H1 (cell line): ENCODE data around the gene MYO1A. TPM values are rescaled to one million over a fixed set of nuclear protein-coding genes. Genes with fewer than 3 reads are reported as not detected.

Experiments
- CTCF ChIA-PET: fragments of 300-600 bp; sonication (Branson Sonifier 250); formaldehyde crosslinking; loops from one replicate; lab custom pipeline; 2021; ENCODE audit not compliant: partially characterized antibody; lab: Charles Lee
- POLR2A ChIA-PET: fragments of 300-600 bp; sonication (Branson Sonifier 250); formaldehyde crosslinking; loops from one replicate; lab custom pipeline; 2021; ENCODE audit warnings: inconsistent platforms; ENCODE audit not compliant: partially characterized antibody; lab: Charles Lee
- DNase-seq, 2 experiments: peaks; one replicate each; pipeline versions ENCODE4 v3.0.0 to v3.0.0-alpha.2; 2010 to 2022; ENCODE audit warnings: low spot score in 2 of 2, low read depth in 1 of 2, mixed read lengths in 1 of 2
- FAIRE-seq: peaks from 2 replicates; lab custom pipeline; 2011; peaks lifted over from hg19 to GRCh38; lab: Jason Lieb, UNC
- H2AFZ ChIP-seq: 2 replicates; pipeline ENCODE4 v1.8.1; 2012; ENCODE audit warnings: low read length, inconsistent platforms
- H2AK5ac ChIP-seq: 2 replicates; pipeline ENCODE4 v1.6.1; 2013; ENCODE audit warnings: low read depth, low read length
- H2BK120ac ChIP-seq: replicated peaks from 2 replicates; pipeline ENCODE3; 2013; ENCODE audit warnings: low read depth, low read length, inconsistent platforms
- H2BK12ac ChIP-seq: 2 replicates; pipeline ENCODE4 v1.6.1; 2013; ENCODE audit warnings: low read depth, low read length
- H2BK15ac ChIP-seq: 2 replicates; pipeline ENCODE4 v1.6.1; 2013; ENCODE audit warnings: low read length
- H2BK20ac ChIP-seq: 2 replicates; pipeline ENCODE4 v1.6.1; 2013; ENCODE audit warnings: low read length
- H2BK5ac ChIP-seq: 2 replicates; pipeline ENCODE4 v1.6.1; 2013; ENCODE audit warnings: low read depth, low read length
- H3K14ac ChIP-seq: 2 replicates; pipeline ENCODE4 v1.6.1; 2013; ENCODE audit warnings: inconsistent platforms; ENCODE audit not compliant: insufficient read length
- H3K18ac ChIP-seq: 2 replicates; pipeline ENCODE4 v1.6.1; 2013; ENCODE audit warnings: low read length; ENCODE audit errors: extremely low read depth
- H3K23ac ChIP-seq: 2 replicates; pipeline ENCODE4 v1.6.1; 2013; ENCODE audit warnings: inconsistent platforms; ENCODE audit not compliant: insufficient read length
- H3K23me2 ChIP-seq: 2 replicates; pipeline ENCODE4 v1.6.1; 2013; ENCODE audit warnings: low read depth, low read length
- H3K27ac ChIP-seq: 2 replicates; pipeline ENCODE4 v1.6.1; 2011; ENCODE audit warnings: low read depth, low read length, inconsistent platforms
- H3K27me3 ChIP-seq, 4 experiments: replicated peaks in 1 of 4; 1 replicate in 1 of 4; 2 replicates in 3 of 4; pipeline versions ENCODE4 v1.6.1 to v1.8.1; 2011 to 2013; ENCODE audit warnings: low read length in 3 of 4, mild to moderate bottlenecking in 3 of 4, inconsistent platforms in 2 of 4, mixed read lengths in 2 of 4, moderate library complexity in 1 of 4; ENCODE audit not compliant: control insufficient read depth in 3 of 4, insufficient read depth in 3 of 4; ENCODE audit errors: extremely low read depth in 1 of 4
- H3K36me3 ChIP-seq, 4 experiments: 2 replicates each; pipeline versions ENCODE4 v1.6.1 to v1.8.1; 2011 to 2013; ENCODE audit warnings: mild to moderate bottlenecking in 4 of 4, low read length in 3 of 4, moderate library complexity in 2 of 4, control low read depth in 1 of 4, inconsistent platforms in 1 of 4; ENCODE audit not compliant: insufficient read depth in 4 of 4, control insufficient read depth in 2 of 4
- H3K4ac ChIP-seq: replicated peaks from 2 replicates; pipeline ENCODE3; 2013; ENCODE audit warnings: low read length, low read depth, mixed read lengths, inconsistent platforms; ENCODE audit not compliant: insufficient read length
- H3K4me1 ChIP-seq, 4 experiments: replicated peaks in 1 of 4; 1 replicate in 1 of 4; 2 replicates in 3 of 4; pipeline versions ENCODE4 v1.6.1 to v1.8.1; 2011 to 2013; ENCODE audit warnings: low read length in 3 of 4, inconsistent platforms in 2 of 4, mixed read lengths in 1 of 4; ENCODE audit not compliant: insufficient read depth in 4 of 4, control insufficient read depth in 3 of 4
- H3K4me2 ChIP-seq, 2 experiments: 2 replicates each; pipeline versions ENCODE4 v1.6.1 to v1.8.1; 2011 to 2013; ENCODE audit warnings: low read depth in 2 of 2, low read length in 2 of 2, control low read depth in 1 of 2, inconsistent platforms in 1 of 2, mild to moderate bottlenecking in 1 of 2; ENCODE audit not compliant: insufficient read depth in 1 of 2
- H3K4me3 ChIP-seq, 4 experiments: fragments of 200-600, 300-600 bp in 1 of 4; sonication (generic), shearing (Covaris generic), sonication (Bioruptor Twin) in 1 of 4; 2 replicates each; pipeline versions ENCODE4 v1.5.1 to v1.8.1; 2011 to 2016; ENCODE audit warnings: low read length in 4 of 4, low read depth in 3 of 4, control low read depth in 2 of 4, inconsistent platforms in 2 of 4, mild to moderate bottlenecking in 2 of 4, mixed read lengths in 1 of 4, moderate library complexity in 1 of 4; ENCODE audit not compliant: insufficient read depth in 2 of 4; ENCODE audit errors: extremely low read depth in 1 of 4
- H3K56ac ChIP-seq: replicated peaks from 2 replicates; pipeline ENCODE3; 2013; ENCODE audit warnings: low read depth, mild to moderate bottlenecking, mixed read lengths, low read length, inconsistent platforms; ENCODE audit not compliant: insufficient read length
- H3K79me1 ChIP-seq: 2 replicates; pipeline ENCODE4 v1.6.1; 2013; ENCODE audit warnings: low read depth, low read length, control low read depth
- H3K79me2 ChIP-seq, 2 experiments: 2 replicates each; pipeline versions ENCODE4 v1.6.1 to v1.8.1; 2012 to 2013; ENCODE audit warnings: low read length in 2 of 2, mild to moderate bottlenecking in 2 of 2, inconsistent platforms in 1 of 2; ENCODE audit not compliant: insufficient read depth in 2 of 2, control insufficient read depth in 1 of 2
- H3K9ac ChIP-seq, 4 experiments: replicated peaks in 1 of 4; 1 replicate in 1 of 4; 2 replicates in 3 of 4; pipeline versions ENCODE4 v1.6.1 to v1.8.1; 2011 to 2013; ENCODE audit warnings: low read depth in 3 of 4, low read length in 3 of 4, control low read depth in 2 of 4, mild to moderate bottlenecking in 2 of 4, moderate library complexity in 2 of 4, inconsistent platforms in 1 of 4; ENCODE audit errors: extremely low read depth in 1 of 4
- H3K9me3 ChIP-seq, 2 experiments: 2 replicates each; pipeline versions ENCODE4 v1.6.1 to v1.8.1; 2012 to 2013; ENCODE audit warnings: mild to moderate bottlenecking in 2 of 2, moderate library complexity in 2 of 2, control low read depth in 1 of 2, inconsistent platforms in 1 of 2, low read depth in 1 of 2, low read length in 1 of 2, mixed read lengths in 1 of 2; ENCODE audit not compliant: insufficient read depth in 2 of 2
- H4K20me1 ChIP-seq, 2 experiments: replicated peaks in 1 of 2; 2 replicates each; pipeline versions ENCODE3 to v1.8.1; 2011 to 2013; ENCODE audit warnings: inconsistent platforms in 2 of 2, low read length in 2 of 2, mild to moderate bottlenecking in 1 of 2; ENCODE audit not compliant: insufficient read depth in 2 of 2, control insufficient read depth in 1 of 2
- H4K5ac ChIP-seq: 2 replicates; pipeline ENCODE4 v1.6.1; 2013; ENCODE audit warnings: low read length, low read depth, mixed read lengths, inconsistent platforms; ENCODE audit not compliant: insufficient read length
- H4K8ac ChIP-seq: 2 replicates; pipeline ENCODE4 v1.8.0; 2013; ENCODE audit warnings: mild to moderate bottlenecking, moderate library complexity, low read length, inconsistent platforms; ENCODE audit not compliant: insufficient read depth; ENCODE audit errors: extremely low read depth
- H4K91ac ChIP-seq: replicated peaks from 2 replicates; pipeline ENCODE3; 2013; ENCODE audit warnings: low read length, mixed read lengths, inconsistent platforms; ENCODE audit not compliant: insufficient read length
- JUND ChIP-seq: IDR thresholded peaks from 2 replicates; pipeline ENCODE4 v1.6.1; 2011; ENCODE audit warnings: mild to moderate bottlenecking, improper control_type of control experiment, low read length
- RBBP5 ChIP-seq: IDR thresholded peaks from 2 replicates; pipeline ENCODE4 v1.7.1; 2012; ENCODE audit warnings: low read depth, mild to moderate bottlenecking, inconsistent platforms, low read length, moderate library complexity, borderline replicate concordance
- SIRT6 ChIP-seq: IDR thresholded peaks from one replicate; pipeline ENCODE4 v1.7.1; 2012; ENCODE audit warnings: low read length, inconsistent platforms
- WGBS, 2 experiments: shearing (Covaris generic) in 1 of 2; methylation state at CpG; one replicate each; pipeline versions ENCODE4 v1.1.6 to v1.1.7; 2013 to 2015; ENCODE audit warnings: low lambda C conversion rate in 2 of 2, mixed read lengths in 2 of 2, inconsistent platforms in 1 of 2, low coverage in 1 of 2, missing lambda C conversion rate in 1 of 2; ENCODE audit not compliant: insufficient replicate concordance in 2 of 2, insufficient coverage in 1 of 2, insufficient read length in 1 of 2; ENCODE audit errors: extremely low coverage in 1 of 2, missing lambda C conversion rate in 1 of 2; 5-methylcytosine and 5-hydroxymethylcytosine counted together
- polyA plus RNA-seq, 7 experiments: library from polyadenylated mRNA; depleted of rRNA in 3 of 7; stranded (reverse) in 5 of 7; unstranded in 2 of 7; fragments of >200 nt in 5 of 7; fragments of 200-250 nt in 2 of 7; gene quantifications; 1 replicate in 5 of 7; 2 replicates in 1 of 7; 4 replicates in 1 of 7; pipeline versions ENCODE4 v1.2.1 to v1.2.3, GENCODE V29; 2011 to 2013; ENCODE audit warnings: missing spikeins in 2 of 7, mixed read lengths in 2 of 7
- total RNA-seq: library from RNA; stranded (reverse); fragmentation: NEBNext Ultra II Directional; extraction: Animal tissue kit (Norgen Biotek cat#: 25700); gene quantifications from 2 replicates; pipeline ENCODE4 v1.2.1, GENCODE V29; 2021

The MYO1A gene
- total and polyA plus RNA-seq, 2 of the 8 experiments (the other 6 are each of a cell fraction or from before 2014, with no cell fraction given): 0.54 to 0.77 TPM

DNA sequence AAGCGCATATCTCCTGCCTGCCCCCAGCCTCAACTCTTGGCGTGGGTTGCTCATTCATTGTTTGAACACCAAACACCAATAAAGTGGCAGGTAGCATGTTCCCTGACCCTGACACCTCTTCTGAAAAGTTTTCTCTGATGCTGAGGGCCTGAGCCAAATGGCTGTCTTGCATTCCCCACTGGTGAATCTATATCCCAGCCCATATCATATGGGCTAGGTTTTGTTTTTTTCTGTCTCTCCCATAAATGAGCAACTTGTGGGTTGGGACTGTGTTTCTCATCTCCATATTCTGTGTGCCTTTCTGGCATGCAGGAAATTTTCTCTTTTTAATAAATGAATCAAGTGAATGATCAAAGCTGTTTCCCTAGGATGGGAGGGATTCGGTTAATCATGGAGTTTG, 5.0 kb downstream of the MYO1A start:
- H3K79me1 ChIP-seq: no peaks in the 10 kb centered on the region
- H3K9me3 ChIP-seq: no peaks in the 10 kb centered on the region
- H3K18ac ChIP-seq: no peak overlapping the region
- H2BK5ac ChIP-seq: no peak overlapping the region
- no peak for DNase-seq
- H2AFZ ChIP-seq: no peak overlapping the region
- H3K36me3 ChIP-seq: no peaks in the 10 kb centered on the region
- H2BK12ac ChIP-seq: no peak overlapping the region
- no peak overlapping the region for H3K9ac ChIP-seq
- TF ChIP-seq JUND: no peak
- TF ChIP-seq SIRT6: no peak
- TF ChIP-seq RBBP5: no peak
- TF ChIP-seq, all 59 proteins: peak for 0
- H4K91ac ChIP-seq: no peak overlapping the region
- H2BK15ac ChIP-seq: no peak overlapping the region
- no peak overlapping the region for H4K5ac ChIP-seq
- ChIA-PET CTCF (interaction anchor here (0.6 to 2.7 kb wide), 7 partner anchors 10 to 264 kb away, joined by 3 to 9 read pairs (median 3); no protein-coding TSS in a partner anchor), POLR2A (interaction anchor here (1.3 kb wide), 1 partner anchor 14 kb away, joined by 4 read pairs; no protein-coding TSS in a partner anchor)
- FAIRE-seq: no peak
- no peak overlapping the region for H3K14ac ChIP-seq
- H3K4me1 ChIP-seq: no peaks in the 10 kb centered on the region
- no peak overlapping the region for H3K4me2 ChIP-seq
- H2BK20ac ChIP-seq: no peak overlapping the region
- H2AK5ac ChIP-seq: no peak overlapping the region
- no peaks in the 10 kb centered on the region for H3K27me3 ChIP-seq
- no peaks in the 10 kb centered on the region for H3K79me2 ChIP-seq
- H3K4me3 ChIP-seq: no peak overlapping the region
- H2BK120ac ChIP-seq: no peak overlapping the region
- H3K27ac ChIP-seq: no peak overlapping the region
- H3K56ac ChIP-seq: no peak overlapping the region
- H4K20me1 ChIP-seq: no peaks in the 10 kb centered on the region
- 89% methylated on average over 3 of the region's 3 CpGs; no CpG with 5 or more reads in 1 of the 2 experiments for WGBS, 2 experiments
- H3K23ac ChIP-seq: no peak overlapping the region
- H4K8ac ChIP-seq: no peak overlapping the region
- H3K4ac ChIP-seq: no peak overlapping the region
- no peaks in the 10 kb centered on the region for H3K23me2 ChIP-seq
